Suprapubic skin (tissue), 4 donors: Measurements from ENCODE around the gene MED15. TPM values are rescaled to one million over a fixed set of nuclear protein-coding genes. Genes with fewer than 3 reads are reported as not detected.
"Not testable (repeated sequence)": the region's sequence is repeated elsewhere in the genome, so short reads cannot be mapped to it uniquely, and the experiment has no call there.

Experiments used
- DNase-seq, 2 donors: peaks; one replicate each; pipeline ENCODE4 v3.0.0-alpha.2; 2019; ENCODE audit warnings: low spot score in 2 of 2
- H3K27ac ChIP-seq: fragments of 200-600 bp; sonication (generic); one replicate; pipeline ENCODE4 v1.5.1; 2019
- H3K27me3 ChIP-seq: fragments of 200-600 bp; sonication (generic); one replicate; pipeline ENCODE4 v1.5.1; 2019
- H3K36me3 ChIP-seq: fragments of 200-600 bp; sonication (generic); one replicate; pipeline ENCODE4 v1.5.1; 2019
- H3K4me1 ChIP-seq: fragments of 200-600 bp; sonication (generic); one replicate; pipeline ENCODE4 v1.5.1; 2019
- H3K4me3 ChIP-seq: fragments of 200-600 bp; sonication (generic); one replicate; pipeline ENCODE4 v1.5.1; 2019; ENCODE audit warnings: mild to moderate bottlenecking
- H3K9me3 ChIP-seq: fragments of 200-600 bp; sonication (generic); one replicate; pipeline ENCODE4 v1.5.1; 2019
- EP300 ChIP-seq: sonication (generic); formaldehyde crosslinking; IDR thresholded peaks from one replicate; pipeline ENCODE4 v1.6.1; 2017; ENCODE audit warnings: antibody characterized with exemption
- POLR2A ChIP-seq, 2 donors: fragments of 450-650 bp; IDR thresholded peaks; one replicate each; pipeline ENCODE4 v1.6.1; 2017; ENCODE audit warnings: antibody characterized with exemption in 2 of 2, mild to moderate bottlenecking in 2 of 2, moderate library complexity in 2 of 2
- POLR2AphosphoS5 ChIP-seq, 3 donors: sonication (generic); formaldehyde crosslinking; IDR thresholded peaks; one replicate each; pipeline ENCODE4 v1.6.1; 2017; ENCODE audit warnings: antibody characterized with exemption in 3 of 3
- WGBS: methylation state at CpG from one replicate; pipeline ENCODE4 v1.1.5; 2018; 5-methylcytosine and 5-hydroxymethylcytosine counted together
- total RNA-seq, 4 donors: library from RNA; depleted of rRNA; stranded (reverse); fragments of >200 nt; gene quantifications; one replicate each; pipeline ENCODE4 v1.1.0, GENCODE V29; 2016
- TF ChIP-seq, protein P1 (sequence below), 2 donors: fragments of 200-600 bp in 1 of 2; fragments of 450-650 bp in 1 of 2; sonication (generic) in 1 of 2; IDR thresholded peaks; one replicate each; pipeline ENCODE4 v1.5.1; 2016 to 2019; ENCODE audit warnings: antibody characterized with exemption in 2 of 2, mild to moderate bottlenecking in 1 of 2, moderate library complexity in 1 of 2

MED15 gene
- total RNA-seq, 4 donors from 2014 or later: 59.8 to 163 (median 70.8) TPM

DNA sequence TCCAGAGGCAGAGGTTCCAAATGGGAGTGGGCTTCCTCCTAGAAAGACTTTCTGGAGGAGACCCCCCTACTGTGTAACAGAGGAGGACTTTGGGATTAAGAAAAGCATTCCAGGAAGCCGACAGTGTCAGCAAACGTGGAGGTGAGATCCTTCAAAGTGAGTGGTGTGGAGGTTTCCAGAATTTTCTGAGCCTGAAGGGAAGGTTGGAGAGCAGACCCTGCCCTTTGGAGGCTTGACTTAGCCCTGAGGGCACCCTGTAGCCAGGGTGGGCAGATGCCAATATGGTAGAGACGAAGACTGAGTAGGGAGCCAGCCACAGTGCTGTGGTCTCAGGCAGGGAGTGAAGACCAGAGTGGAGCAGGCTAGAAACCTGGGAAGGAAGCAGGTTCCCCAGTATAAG lies 10.0 kb upstream of the MED15 start:
- Histone ChIP-seq H3K4me1 (peaks cover 26% of the 10 kb centered on the region), H3K9me3 (no peaks in the 10 kb centered on the region), H3K27ac (no peak overlapping the region), H3K4me3 (no peak overlapping the region), H3K36me3 (peaks cover 10% of the 10 kb centered on the region), H3K27me3 (no peaks in the 10 kb centered on the region)
- TF ChIP-seq POLR2A (IDR thresholded peaks at IDR 0.05) (no peak), POLR2AphosphoS5 (IDR thresholded peaks at IDR 0.05) (no peak), EP300 (no peak)
- TF ChIP-seq, protein P1, sequence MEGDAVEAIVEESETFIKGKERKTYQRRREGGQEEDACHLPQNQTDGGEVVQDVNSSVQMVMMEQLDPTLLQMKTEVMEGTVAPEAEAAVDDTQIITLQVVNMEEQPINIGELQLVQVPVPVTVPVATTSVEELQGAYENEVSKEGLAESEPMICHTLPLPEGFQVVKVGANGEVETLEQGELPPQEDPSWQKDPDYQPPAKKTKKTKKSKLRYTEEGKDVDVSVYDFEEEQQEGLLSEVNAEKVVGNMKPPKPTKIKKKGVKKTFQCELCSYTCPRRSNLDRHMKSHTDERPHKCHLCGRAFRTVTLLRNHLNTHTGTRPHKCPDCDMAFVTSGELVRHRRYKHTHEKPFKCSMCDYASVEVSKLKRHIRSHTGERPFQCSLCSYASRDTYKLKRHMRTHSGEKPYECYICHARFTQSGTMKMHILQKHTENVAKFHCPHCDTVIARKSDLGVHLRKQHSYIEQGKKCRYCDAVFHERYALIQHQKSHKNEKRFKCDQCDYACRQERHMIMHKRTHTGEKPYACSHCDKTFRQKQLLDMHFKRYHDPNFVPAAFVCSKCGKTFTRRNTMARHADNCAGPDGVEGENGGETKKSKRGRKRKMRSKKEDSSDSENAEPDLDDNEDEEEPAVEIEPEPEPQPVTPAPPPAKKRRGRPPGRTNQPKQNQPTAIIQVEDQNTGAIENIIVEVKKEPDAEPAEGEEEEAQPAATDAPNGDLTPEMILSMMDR (IDR thresholded peaks at IDR 0.05): no peak
- WGBS: 84% methylated on average over 3 of the region's 3 CpGs
- DNase-seq: no peak

DNA sequence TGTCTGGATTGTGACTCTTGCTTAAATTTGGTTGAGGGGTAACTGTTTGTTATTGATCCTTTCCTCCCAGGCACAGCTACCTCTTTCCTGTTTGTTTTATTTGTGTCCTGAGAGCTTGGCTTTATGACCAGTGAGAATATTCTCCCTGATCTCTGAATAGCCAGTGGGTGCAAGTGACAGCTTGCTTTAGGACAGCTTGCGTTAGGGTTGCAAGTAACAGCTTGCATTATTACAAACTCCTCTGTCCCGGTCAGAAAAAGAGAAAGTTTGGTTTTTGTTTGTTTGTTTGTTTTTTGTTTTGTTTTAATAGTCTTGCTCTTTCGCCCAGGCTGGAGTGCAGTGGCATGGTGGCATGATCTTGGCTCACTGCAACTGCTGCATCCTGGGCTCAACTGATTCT lies 8.5 kb upstream of the MED15 start:
- peaks cover 10% of the 10 kb centered on the region for H3K36me3 ChIP-seq
- no peaks in the 10 kb centered on the region for H3K27me3 ChIP-seq
- H3K27ac ChIP-seq: no peak overlapping the region
- no peaks in the 10 kb centered on the region for H3K9me3 ChIP-seq
- DNase-seq: no peak
- peaks cover 22% of the 10 kb centered on the region for H3K4me1 ChIP-seq
- TF ChIP-seq, protein P1 (IDR thresholded peaks at IDR 0.05): no peak
- no peak for TF ChIP-seq POLR2AphosphoS5 (IDR thresholded peaks at IDR 0.05)
- no peak overlapping the region for H3K4me3 ChIP-seq
- 64% methylated on average over 3 of the region's 3 CpGs for WGBS

DNA sequence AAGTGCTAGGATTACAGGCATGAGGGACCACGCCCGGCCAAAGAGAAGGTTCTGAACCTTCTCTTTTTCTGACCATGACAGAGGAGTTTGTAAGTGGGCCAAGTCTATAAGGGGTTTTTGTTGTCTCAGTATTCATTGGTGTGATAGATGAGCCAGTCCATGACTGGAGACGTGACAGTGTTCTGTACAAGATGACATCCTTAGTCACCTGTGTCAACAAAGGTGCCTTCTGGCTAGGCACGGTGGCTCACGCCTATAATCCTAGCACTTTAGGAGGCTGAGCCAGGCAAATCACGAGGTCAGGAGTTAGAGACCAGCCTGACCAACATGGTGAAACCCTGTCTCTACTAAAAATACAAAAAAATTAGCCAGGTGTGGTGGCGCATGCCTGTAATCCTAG lies 7.6 kb upstream of the MED15 start:
- TF ChIP-seq POLR2AphosphoS5 (IDR thresholded peaks at IDR 0.05) (no peak), EP300 (no peak)
- TF ChIP-seq, protein P1 (IDR thresholded peaks at IDR 0.05): no peak
- H3K4me3 ChIP-seq: no peak overlapping the region
- peaks cover 20% of the 10 kb centered on the region for H3K4me1 ChIP-seq
- no peak for DNase-seq
- 94% methylated on average over 7 of the region's 7 CpGs for WGBS
- no peaks in the 10 kb centered on the region for H3K9me3 ChIP-seq
- H3K36me3 ChIP-seq: peaks cover 10% of the 10 kb centered on the region
- no peak overlapping the region for H3K27ac ChIP-seq
- H3K27me3 ChIP-seq: no peaks in the 10 kb centered on the region

DNA sequence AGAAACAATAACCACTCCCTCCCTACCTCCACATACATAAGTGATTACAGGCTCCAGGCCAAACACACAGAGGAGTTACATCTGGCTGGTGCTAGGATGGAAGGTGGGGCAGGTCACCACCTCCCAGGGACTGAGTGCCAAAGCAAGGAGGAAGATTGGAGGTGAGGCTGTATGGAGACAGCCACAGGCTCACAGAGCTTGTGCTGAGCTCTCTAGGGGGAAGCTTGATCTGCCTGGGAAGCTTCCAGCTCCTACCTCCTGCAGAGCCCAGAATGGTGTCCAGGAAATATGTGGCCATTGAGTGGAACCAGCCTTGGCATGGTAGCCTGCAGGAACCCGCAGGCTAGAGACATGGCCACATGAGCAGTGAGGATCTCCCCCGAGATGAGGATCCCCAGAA lies 3.6 kb upstream of the MED15 start:
- TF ChIP-seq EP300 (no peak), POLR2A (IDR thresholded peaks at IDR 0.05) (no peak), POLR2AphosphoS5 (IDR thresholded peaks at IDR 0.05) (no peak)
- TF ChIP-seq, protein P1 (IDR thresholded peaks at IDR 0.05): no peak
- no peak overlapping the region for H3K4me3 ChIP-seq
- peaks cover 10% of the 10 kb centered on the region for H3K36me3 ChIP-seq
- peaks cover 21% of the 10 kb centered on the region for H3K4me1 ChIP-seq
- no peak for DNase-seq
- H3K27me3 ChIP-seq: no peaks in the 10 kb centered on the region
- WGBS: no CpG with 5 or more reads among the region's 2 CpGs
- H3K9me3 ChIP-seq: no peaks in the 10 kb centered on the region
- H3K27ac ChIP-seq: no peak overlapping the region

DNA sequence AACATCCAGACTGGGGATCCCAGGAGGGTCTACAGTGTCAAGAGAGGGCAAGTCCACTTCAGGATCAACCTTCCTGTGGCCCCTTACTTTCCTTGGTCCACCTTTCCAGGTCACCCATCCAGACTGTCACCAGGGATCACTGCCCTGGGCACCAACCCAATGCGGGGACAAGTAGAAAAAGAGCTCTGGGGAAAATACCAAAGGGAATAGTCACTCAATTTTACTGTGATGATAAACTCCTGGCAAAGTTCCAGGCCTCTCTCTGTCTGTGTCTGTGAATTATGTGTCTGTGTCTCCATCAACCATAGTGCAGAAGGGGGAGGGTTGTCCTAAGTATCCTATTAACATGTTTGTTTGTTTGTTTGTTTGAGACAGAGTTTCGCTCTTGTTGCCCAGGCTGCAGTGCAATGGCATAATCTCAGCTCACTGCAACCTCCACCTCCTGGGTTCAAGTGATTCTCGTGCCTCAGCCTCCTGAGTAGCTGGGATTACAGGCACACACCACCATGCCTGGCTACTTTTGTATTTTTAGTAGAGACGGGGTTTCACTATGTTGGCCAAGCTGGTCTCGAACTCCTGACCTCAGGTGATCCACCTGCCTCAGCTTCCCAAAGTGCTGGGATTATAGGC lies 3.0 kb upstream of the MED15 start:
- DNase-seq, H3K27ac ChIP-seq, H3K9me3 ChIP-seq, H3K27me3 ChIP-seq, H3K4me3 ChIP-seq: not testable (repeated sequence)
- 69% methylated on average over 5 of the region's 5 CpGs for WGBS
- Histone ChIP-seq H3K4me1 (peaks cover 27% of the 10 kb centered on the region), H3K36me3 (peaks cover 10% of the 10 kb centered on the region)
